ENCODE measurements around the gene SCN4A.
"Not testable (repeated sequence)": the region's sequence is repeated elsewhere in the genome, so short reads cannot be mapped to it uniquely, and the experiment has no call there.

SCN4A gene

GRCh38 chr17:63986821-63987220 is 14.1 kb upstream of the SCN4A start:
- no peak for DNase-seq (ENCODE audit: low read depth in 4 of 4, low spot score in 1 of 4)

- no peak for DNase-seq (ENCODE audit: low read depth in 4 of 4, low spot score in 1 of 4)
These were observed 12.8 kb upstream of the SCN4A start for GRCh38 chr17:63985387-63986140.

- peak in 1 of 4 experiments; percentile 46 for DNase-seq (ENCODE audit: low read depth in 4 of 4, low spot score in 1 of 4)
These were observed 12.1 kb upstream of the SCN4A start for GRCh38 chr17:63984651-63985386.

GRCh38 chr17:63984236-63984635 is 11.5 kb upstream of the SCN4A start:
- no peak for DNase-seq (ENCODE audit: low read depth in 4 of 4, low spot score in 1 of 4)

- no peak for DNase-seq (ENCODE audit: low read depth in 4 of 4, low spot score in 1 of 4)
These were observed 10.6 kb upstream of the SCN4A start for GRCh38 chr17:63983320-63983719.

GRCh38 chr17:63982641-63983040 is 9.9 kb upstream of the SCN4A start:
- not testable (repeated sequence) for DNase-seq (ENCODE audit: low read depth in 4 of 4, low spot score in 1 of 4)

- DNase-seq (ENCODE audit: low read depth in 4 of 4, low spot score in 1 of 4), result no peak
These were observed 5.8 kb upstream of the SCN4A start for GRCh38 chr17:63978272-63979200.

- DNase-seq (ENCODE audit: low read depth in 4 of 4, low spot score in 1 of 4), result no peak
These were observed 4.0 kb upstream of the SCN4A start for GRCh38 chr17:63976702-63977101.

- no peak for DNase-seq (ENCODE audit: low read depth in 4 of 4, low spot score in 1 of 4)
These were observed 2.9 kb upstream of the SCN4A start for GRCh38 chr17:63975541-63976092.

GRCh38 chr17:63974594-63975192 is 2.0 kb upstream of the SCN4A start:
- no peak for DNase-seq (ENCODE audit: low read depth in 4 of 4, low spot score in 1 of 4)

- DNase-seq (ENCODE audit: low read depth in 4 of 4, low spot score in 1 of 4), result no peak
These were observed 1.3 kb upstream of the SCN4A start for GRCh38 chr17:63973930-63974593.

- DNase-seq (ENCODE audit: low read depth in 4 of 4, low spot score in 1 of 4), result no peak
These were observed 529 bp upstream of the SCN4A start for GRCh38 chr17:63973247-63973646.

- no peak for DNase-seq (ENCODE audit: low read depth in 4 of 4, low spot score in 1 of 4)
These were observed 3.4 kb downstream of the SCN4A start for GRCh38 chr17:63969278-63969677.

GRCh38 chr17:63967953-63968352 is 4.8 kb downstream of the SCN4A start:
- no peak for DNase-seq (ENCODE audit: low read depth in 4 of 4, low spot score in 1 of 4)

- no peak for DNase-seq (ENCODE audit: low read depth in 4 of 4, low spot score in 1 of 4)
These were observed 6.0 kb downstream of the SCN4A start for GRCh38 chr17:63966646-63967264.

- no peak for DNase-seq (ENCODE audit: low read depth in 4 of 4, low spot score in 1 of 4)
These were observed 9.6 kb downstream of the SCN4A start for GRCh38 chr17:63963123-63963522.

- no peak for DNase-seq (ENCODE audit: low read depth in 4 of 4, low spot score in 1 of 4)
These were observed 10.4 kb downstream of the SCN4A start for GRCh38 chr17:63962298-63962744.

- DNase-seq (ENCODE audit: low read depth in 4 of 4, low spot score in 1 of 4), result peak in 3 of 4 experiments; percentile 13 to 34 (median 30)
These were observed 11.1 kb downstream of the SCN4A start for GRCh38 chr17:63961355-63962212.

GRCh38 chr17:63960430-63960829 is 12.3 kb downstream of the SCN4A start:
- no peak for DNase-seq (ENCODE audit: low read depth in 4 of 4, low spot score in 1 of 4)
